ENCODE results near the gene ACSF3.

The ACSF3 gene

DNA sequence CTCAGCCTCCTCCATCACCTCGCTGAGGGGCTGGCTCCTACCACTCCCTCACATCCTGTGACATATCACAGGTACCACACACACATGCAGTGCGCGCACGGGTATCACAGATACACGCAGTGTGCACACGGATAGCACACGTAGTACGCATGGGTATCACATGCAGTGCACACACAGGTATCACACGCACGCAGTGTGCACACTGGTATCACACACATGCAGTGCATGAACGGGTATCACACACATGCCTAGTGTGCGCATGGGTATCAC, 30.1 kb downstream of the ACSF3 start:
- POLR2A ChIA-PET: interaction anchor here (0.6 kb wide), 1 partner anchor 14 kb away, joined by 3 read pairs; no protein-coding TSS in a partner anchor
- no peak for DNase-seq (ENCODE audit: low read depth, low spot score)
- H3K4me3 ChIP-seq (ENCODE audit: low read depth, low read length): no peak overlapping the region
- CTCF ChIA-PET: no interaction called here
- no peak for TF ChIP-seq CTCF (IDR thresholded peaks at IDR 0.05; ENCODE audit: insufficient read depth, low read length, missing control alignments)

DNA sequence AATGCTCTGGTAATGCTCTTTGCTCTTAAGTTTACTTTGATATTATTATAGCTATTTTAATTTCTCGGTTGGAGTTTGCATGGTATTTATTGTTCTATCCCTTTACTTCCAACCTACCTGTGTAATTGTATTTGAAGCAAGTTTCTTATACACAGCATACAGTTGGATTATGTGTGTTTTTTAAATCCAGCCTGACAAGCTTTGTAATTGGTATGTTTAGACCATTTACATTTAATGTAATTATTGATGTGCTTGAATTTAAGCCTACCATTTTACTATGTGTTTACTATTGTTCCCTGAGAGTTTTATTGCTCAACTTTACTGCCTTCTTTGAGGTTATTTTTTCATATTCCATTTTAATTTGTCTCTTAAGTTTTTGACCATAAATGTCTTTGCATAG, 35.7 kb downstream of the ACSF3 start:
- no peak for DNase-seq (ENCODE audit: low read depth, low spot score)
- no peak overlapping the region for H3K4me3 ChIP-seq (ENCODE audit: low read depth, low read length)
- ChIA-PET POLR2A (no interaction called here), CTCF (no interaction called here)
- TF ChIP-seq CTCF (IDR thresholded peaks at IDR 0.05; ENCODE audit: insufficient read depth, low read length, missing control alignments): no peak

DNA sequence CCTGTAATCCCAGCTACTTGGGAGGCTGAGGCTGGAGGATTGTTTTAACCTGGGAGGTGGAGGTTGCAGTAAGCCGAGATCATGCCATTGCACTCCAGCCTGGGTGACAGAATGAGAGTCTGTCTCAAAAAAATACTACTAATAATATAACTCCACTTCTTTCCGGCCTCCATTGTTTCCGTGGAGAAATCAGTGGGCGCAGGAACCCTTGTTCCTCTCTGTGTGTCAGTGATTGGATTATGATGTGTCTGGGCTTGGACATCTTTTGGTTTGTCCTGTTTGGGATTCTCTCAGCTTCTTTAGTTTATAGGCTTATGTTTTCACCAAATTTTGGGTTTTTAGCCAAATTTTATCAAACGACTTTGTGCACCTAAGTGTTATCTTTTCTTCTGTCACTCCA, 36.8 kb downstream of the ACSF3 start:
- CTCF ChIA-PET: no interaction called here
- no peak for TF ChIP-seq CTCF (IDR thresholded peaks at IDR 0.05; ENCODE audit: insufficient read depth, low read length, missing control alignments)
- POLR2A ChIA-PET: no interaction called here

DNA sequence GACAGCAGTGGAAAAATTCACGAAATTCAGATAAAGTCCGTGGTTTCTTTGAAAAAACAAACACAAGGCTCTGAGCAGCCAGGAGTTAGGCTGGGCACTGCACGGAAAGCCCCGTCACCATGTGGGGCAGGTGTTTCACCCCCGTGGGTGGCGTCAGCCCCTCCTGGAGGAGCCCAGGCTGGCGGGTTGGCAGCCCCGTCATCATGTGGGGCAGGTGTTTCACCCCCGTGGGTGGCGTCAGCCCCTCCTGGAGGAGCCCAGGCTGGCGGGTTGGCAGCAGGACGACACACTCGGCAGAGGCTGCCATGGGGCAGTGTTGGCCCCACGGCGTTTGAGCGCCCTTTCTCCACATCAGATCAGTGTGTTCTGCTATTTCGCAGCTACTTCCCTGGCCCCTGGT, 38.1 kb downstream of the ACSF3 start:
- no peak overlapping the region for H3K4me3 ChIP-seq (ENCODE audit: low read depth, low read length)
- no peak for TF ChIP-seq CTCF (IDR thresholded peaks at IDR 0.05; ENCODE audit: insufficient read depth, low read length, missing control alignments)
- DNase-seq (ENCODE audit: low read depth, low spot score): no peak
- ChIA-PET CTCF (no interaction called here), POLR2A (no interaction called here)

More for the DNA sequence above, 36.8 kb downstream of the ACSF3 start:
- H3K4me3 ChIP-seq (ENCODE audit: low read depth, low read length): no peak overlapping the region
- no peak for DNase-seq (ENCODE audit: low read depth, low spot score)

DNA sequence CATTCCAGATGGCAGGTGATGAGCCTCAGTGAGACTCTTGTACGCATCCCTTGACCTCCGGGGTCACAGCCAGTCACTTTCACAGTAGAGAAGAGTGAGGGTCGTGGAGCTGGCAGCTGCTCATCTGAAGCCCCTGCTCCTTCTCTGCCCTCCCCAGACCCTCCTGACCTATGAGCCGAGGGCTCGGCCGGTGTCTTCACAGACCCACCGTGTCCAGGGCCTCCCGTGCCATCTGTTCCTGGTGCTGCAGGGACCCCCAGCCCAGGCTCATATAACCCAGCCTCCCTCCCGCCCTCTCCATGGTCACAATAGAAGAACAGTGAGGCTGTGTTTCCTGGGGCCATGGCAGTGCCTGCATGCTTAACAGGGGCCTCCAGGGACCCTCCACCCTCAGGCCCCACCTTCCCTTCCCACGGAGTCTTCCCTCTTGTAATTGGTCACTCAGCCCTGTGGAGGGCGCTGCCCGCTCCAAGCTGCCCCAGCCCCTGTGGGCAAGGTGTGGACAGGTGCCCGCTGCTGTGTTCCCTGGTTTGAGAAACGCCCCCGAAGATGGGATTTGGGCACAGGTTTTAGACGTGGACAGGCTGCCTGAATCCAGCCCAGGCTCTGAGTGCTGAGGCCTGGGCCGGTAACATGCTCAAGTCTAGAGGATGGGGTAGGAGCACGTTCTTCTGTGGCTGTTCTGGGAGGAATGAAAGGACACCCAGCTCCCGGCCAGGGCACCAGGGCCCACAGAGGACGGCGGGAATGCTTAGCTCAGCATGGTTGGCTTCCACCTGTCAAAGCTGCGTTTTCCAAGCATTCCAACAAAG, 38.7 kb downstream of the ACSF3 start:
- DNase-seq (ENCODE audit: low read depth, low spot score): no peak
- ChIA-PET POLR2A (no interaction called here), CTCF (interaction anchor here (0.8 kb wide), 1 partner anchor 35 kb away, joined by 3 read pairs; no protein-coding TSS in a partner anchor)
- H3K4me3 ChIP-seq (ENCODE audit: low read depth, low read length): no peak overlapping the region
- TF ChIP-seq CTCF (IDR thresholded peaks at IDR 0.05; ENCODE audit: insufficient read depth, low read length, missing control alignments): no peak

DNA sequence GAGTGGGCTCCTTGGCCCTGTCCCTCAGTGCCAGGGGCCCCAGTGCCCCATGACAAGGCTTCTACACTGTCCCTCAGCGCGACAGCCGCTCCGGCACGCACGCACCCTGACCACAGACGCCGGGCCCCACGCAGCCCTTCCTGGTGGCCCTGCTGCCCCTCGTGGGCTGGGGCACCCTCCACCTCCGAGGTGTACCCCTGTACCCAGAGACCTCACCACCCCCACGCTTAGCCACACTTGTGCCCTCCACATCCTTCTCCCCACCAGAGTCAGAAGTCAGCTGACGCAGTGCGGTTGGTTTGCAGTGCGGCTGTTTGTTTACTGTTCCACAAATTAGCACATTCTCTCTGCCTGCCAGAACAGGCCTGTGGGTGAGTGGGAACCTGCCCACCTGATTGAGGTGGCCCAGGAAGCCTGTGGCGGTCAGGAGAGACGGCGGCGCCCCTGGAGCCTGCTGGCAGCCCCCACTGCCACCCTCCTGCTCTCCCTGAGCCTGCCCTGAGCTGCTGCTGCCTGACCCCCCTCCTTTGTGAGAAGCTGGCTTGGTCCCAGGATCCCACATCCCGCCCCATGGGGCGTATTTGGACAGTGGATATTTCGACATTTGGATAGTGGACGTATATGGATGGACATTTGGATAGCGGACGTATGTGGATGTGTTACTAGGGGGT, 39.9 kb downstream of the ACSF3 start:
- ChIA-PET POLR2A (no interaction called here), CTCF (interaction anchor here (1.3 kb wide), 1 partner anchor 15 kb away, joined by 4 read pairs; no protein-coding TSS in a partner anchor)
- no peak for TF ChIP-seq CTCF (IDR thresholded peaks at IDR 0.05; ENCODE audit: insufficient read depth, low read length, missing control alignments)
- no peak overlapping the region for H3K4me3 ChIP-seq (ENCODE audit: low read depth, low read length)
- DNase-seq (ENCODE audit: low read depth, low spot score): no peak

All from AG04449 (cell line).